GM21723 (cell line): ENCODE data around the gene MDH2.
"Not testable (repeated sequence)": the region's sequence is repeated elsewhere in the genome, so short reads cannot be mapped to it uniquely, and the experiment has no call there.

Source experiments
- ATAC-seq: cut with Tn5 transposase; IDR thresholded peaks from one replicate; pipeline ENCODE4 v1.9.1; 2021; ENCODE audit warnings: mild to moderate bottlenecking, moderate library complexity; ENCODE audit not compliant: unreplicated experiment

The MDH2 gene

GRCh38 chr7:76047305-76047810 is 548 bp upstream of the MDH2 start:
- ATAC-seq: peak; percentile 15

GRCh38 chr7:76048668-76048988 is 722 bp downstream of the MDH2 start:
- ATAC-seq: peak; percentile 16

GRCh38 chr7:76049295-76049694 is 1.4 kb downstream of the MDH2 start:
- no peak for ATAC-seq

- no peak for ATAC-seq
These were observed 2.6 kb downstream of the MDH2 start for GRCh38 chr7:76050545-76050944.

GRCh38 chr7:76051840-76052239 is 3.9 kb downstream of the MDH2 start:
- no peak for ATAC-seq

- ATAC-seq: not testable (repeated sequence)
These were observed 4.8 kb downstream of the MDH2 start for GRCh38 chr7:76052681-76053080.

- no peak for ATAC-seq
These were observed 5.6 kb downstream of the MDH2 start for GRCh38 chr7:76053461-76053860.

- ATAC-seq: no peak
These were observed 6.5 kb downstream of the MDH2 start for GRCh38 chr7:76054123-76055120.

GRCh38 chr7:76056241-76056640 is 8.3 kb downstream of the MDH2 start:
- ATAC-seq: no peak

- ATAC-seq: no peak
These were observed 9.4 kb downstream of the MDH2 start for GRCh38 chr7:76057103-76057812.

GRCh38 chr7:76057813-76058145 is 9.9 kb downstream of the MDH2 start:
- no peak for ATAC-seq

GRCh38 chr7:76058745-76059144 is 10.8 kb downstream of the MDH2 start:
- not testable (repeated sequence) for ATAC-seq

GRCh38 chr7:76060842-76061241 is 12.9 kb downstream of the MDH2 start:
- ATAC-seq: no peak

GRCh38 chr7:76062254-76062653 is 14.3 kb downstream of the MDH2 start:
- ATAC-seq: no peak

GRCh38 chr7:76063114-76063513 is 15.2 kb downstream of the MDH2 start:
- ATAC-seq: no peak

- ATAC-seq: no peak
These were observed 15.6 kb downstream of the MDH2 start for GRCh38 chr7:76063525-76063924.

- no peak for ATAC-seq
These were observed 16.5 kb downstream of the MDH2 start for GRCh38 chr7:76064208-76064970.

- no peak for ATAC-seq
These were observed 17.2 kb downstream of the MDH2 start for GRCh38 chr7:76065016-76065612.

- no peak for ATAC-seq
These were observed 19.0 kb downstream of the MDH2 start for GRCh38 chr7:76066716-76067503.

GRCh38 chr7:76069238-76069638 is 21.3 kb downstream of the MDH2 start:
- ATAC-seq: no peak
